Central memory CD4-positive, alpha-beta T cell (primary cell): ENCODE results near the gene BRSK2.
A peak's percentile ranks its signal among the peaks of the same experiment; 100 is the strongest.
"Not testable (repeated sequence)": the region's sequence is repeated elsewhere in the genome, so short reads cannot be mapped to it uniquely, and the experiment has no call there.

ENCODE experiments used
- DNase-seq: peaks from one replicate; pipeline ENCODE4 v3.0.0; 2022

The BRSK2 gene

GRCh38 chr11:1397862-1398527 lies 8.3 kb downstream of the BRSK2 start:
- no peak for DNase-seq

GRCh38 chr11:1398528-1399235 lies 8.9 kb downstream of the BRSK2 start:
- no peak for DNase-seq

- DNase-seq: no peak
Measured at GRCh38 chr11:1399386-1400316, 9.9 kb downstream of the BRSK2 start.

GRCh38 chr11:1400317-1401170 lies 10.8 kb downstream of the BRSK2 start:
- no peak for DNase-seq

GRCh38 chr11:1401171-1401445 lies 11.4 kb downstream of the BRSK2 start:
- DNase-seq: no peak

GRCh38 chr11:1401656-1402221 lies 12.0 kb downstream of the BRSK2 start:
- DNase-seq: peak; percentile 26

- DNase-seq: no peak
Measured at GRCh38 chr11:1402355-1403077, 12.8 kb downstream of the BRSK2 start.

GRCh38 chr11:1403078-1403620 lies 13.4 kb downstream of the BRSK2 start:
- DNase-seq: no peak

- DNase-seq: no peak
Measured at GRCh38 chr11:1403721-1404460, 14.2 kb downstream of the BRSK2 start.

GRCh38 chr11:1404461-1405185 lies 14.9 kb downstream of the BRSK2 start:
- no peak for DNase-seq

GRCh38 chr11:1405186-1406020 lies 15.7 kb downstream of the BRSK2 start:
- DNase-seq: no peak

- DNase-seq: no peak
Measured at GRCh38 chr11:1406571-1407485, 17.1 kb downstream of the BRSK2 start.

- no peak for DNase-seq
Measured at GRCh38 chr11:1407668-1408067, 17.9 kb downstream of the BRSK2 start.

- no peak for DNase-seq
Measured at GRCh38 chr11:1408346-1408745, 18.6 kb downstream of the BRSK2 start.

- no peak for DNase-seq
Measured at GRCh38 chr11:1409108-1409851, 19.5 kb downstream of the BRSK2 start.

GRCh38 chr11:1409852-1410125 lies 20.1 kb downstream of the BRSK2 start:
- not testable (repeated sequence) for DNase-seq
